Uterus (tissue), 4 donors: ENCODE data around the gene AEN. TPM values are rescaled to one million over a fixed set of nuclear protein-coding genes. Genes with fewer than 3 reads are reported as not detected.
A peak's percentile ranks its signal among the peaks of the same experiment; 100 is the strongest.
"Not testable (repeated sequence)": the region's sequence is repeated elsewhere in the genome, so short reads cannot be mapped to it uniquely, and the experiment has no call there.

ENCODE experiments used
- DNase-seq, 2 donors: peaks; one replicate each; pipeline ENCODE4 v3.0.0-alpha.2; 2019 to 2020
- H3K27ac ChIP-seq, 2 donors: fragments of 200-600 bp; sonication (generic); 1 replicate in 1 of 2; 2 replicates in 1 of 2; pipeline ENCODE4 v1.5.1; 2016 to 2018
- H3K27me3 ChIP-seq, 2 donors: fragments of 200-600 bp; sonication (generic); one replicate each; pipeline ENCODE4 v1.5.1; 2018 to 2019; ENCODE audit warnings: control low read depth in 1 of 2
- H3K36me3 ChIP-seq, 2 donors: fragments of 200-600 bp; sonication (generic); one replicate each; pipeline ENCODE4 v1.5.1; 2019; ENCODE audit warnings: control low read depth in 1 of 2
- H3K4me1 ChIP-seq, 2 donors: fragments of 200-600 bp; sonication (generic); one replicate each; pipeline ENCODE4 v1.5.1; 2018 to 2019; ENCODE audit warnings: control low read depth in 1 of 2
- H3K4me3 ChIP-seq, 2 donors: fragments of 200-600 bp; sonication (generic); 1 replicate in 1 of 2; 2 replicates in 1 of 2; pipeline ENCODE4 v1.5.1; 2018 to 2019; ENCODE audit warnings: mild to moderate bottlenecking in 1 of 2
- H3K9me3 ChIP-seq, 2 donors: fragments of 200-600 bp; sonication (generic); one replicate each; pipeline ENCODE4 v1.5.1; 2019; ENCODE audit warnings: control low read depth in 1 of 2
- POLR2A ChIP-seq, 2 donors: fragments of 450-650 bp; IDR thresholded peaks; one replicate each; pipeline ENCODE4 v1.6.1; 2016; ENCODE audit warnings: antibody characterized with exemption in 2 of 2, mild to moderate bottlenecking in 1 of 2, moderate library complexity in 1 of 2
- intact Hi-C: fragments of 100-400 bp; cut with DNase I; formaldehyde crosslinking; loops from one replicate; pipeline ENCODE4 v1.15.1; 2023; ENCODE audit warnings: low total_unique reads
- total RNA-seq, 4 donors: library from RNA; depleted of rRNA in 3 of 4; stranded (reverse); fragments of >200 nt in 3 of 4; gene quantifications; one replicate each; pipeline versions ENCODE4 v1.1.0 to v1.2.4, GENCODE V29; 2014 to 2023
- TF ChIP-seq, protein P1 (sequence below), 4 experiments: fragments of 200-600 bp in 2 of 4; fragments of 450-650 bp in 2 of 4; sonication (generic) in 2 of 4; IDR thresholded peaks; one replicate each; pipeline ENCODE4 v1.5.1; 2016 to 2019; ENCODE audit warnings: antibody characterized with exemption in 4 of 4, mild to moderate bottlenecking in 2 of 4, moderate library complexity in 1 of 4
- donor health status: DM: yes; HTN: yes; CAD: no.

Gene AEN
- total RNA-seq, 4 donors from 2014 or later = 1.0 to 20.2 (median 6.0) TPM

- Histone ChIP-seq H3K27ac (peak overlapping the region; percentile 96 to 98), H3K27me3 (no peaks in the 10 kb centered on the region), H3K36me3 (no peaks in the 10 kb centered on the region), H3K4me1 (peaks cover 0 to 6% of the 10 kb centered on the region in 2 donors), H3K9me3 (no peaks in the 10 kb centered on the region), H3K4me3 (no peak overlapping the region)
- no peak for DNase-seq
- TF ChIP-seq POLR2A (IDR thresholded peaks at IDR 0.05) = no peak
- TF ChIP-seq, protein P1, sequence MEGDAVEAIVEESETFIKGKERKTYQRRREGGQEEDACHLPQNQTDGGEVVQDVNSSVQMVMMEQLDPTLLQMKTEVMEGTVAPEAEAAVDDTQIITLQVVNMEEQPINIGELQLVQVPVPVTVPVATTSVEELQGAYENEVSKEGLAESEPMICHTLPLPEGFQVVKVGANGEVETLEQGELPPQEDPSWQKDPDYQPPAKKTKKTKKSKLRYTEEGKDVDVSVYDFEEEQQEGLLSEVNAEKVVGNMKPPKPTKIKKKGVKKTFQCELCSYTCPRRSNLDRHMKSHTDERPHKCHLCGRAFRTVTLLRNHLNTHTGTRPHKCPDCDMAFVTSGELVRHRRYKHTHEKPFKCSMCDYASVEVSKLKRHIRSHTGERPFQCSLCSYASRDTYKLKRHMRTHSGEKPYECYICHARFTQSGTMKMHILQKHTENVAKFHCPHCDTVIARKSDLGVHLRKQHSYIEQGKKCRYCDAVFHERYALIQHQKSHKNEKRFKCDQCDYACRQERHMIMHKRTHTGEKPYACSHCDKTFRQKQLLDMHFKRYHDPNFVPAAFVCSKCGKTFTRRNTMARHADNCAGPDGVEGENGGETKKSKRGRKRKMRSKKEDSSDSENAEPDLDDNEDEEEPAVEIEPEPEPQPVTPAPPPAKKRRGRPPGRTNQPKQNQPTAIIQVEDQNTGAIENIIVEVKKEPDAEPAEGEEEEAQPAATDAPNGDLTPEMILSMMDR (IDR thresholded peaks at IDR 0.05) = no peak
- intact Hi-C loops = no loop called here
Measured at GRCh38 chr15:88637436-88637835, 16.3 kb downstream of the AEN start.

DNA sequence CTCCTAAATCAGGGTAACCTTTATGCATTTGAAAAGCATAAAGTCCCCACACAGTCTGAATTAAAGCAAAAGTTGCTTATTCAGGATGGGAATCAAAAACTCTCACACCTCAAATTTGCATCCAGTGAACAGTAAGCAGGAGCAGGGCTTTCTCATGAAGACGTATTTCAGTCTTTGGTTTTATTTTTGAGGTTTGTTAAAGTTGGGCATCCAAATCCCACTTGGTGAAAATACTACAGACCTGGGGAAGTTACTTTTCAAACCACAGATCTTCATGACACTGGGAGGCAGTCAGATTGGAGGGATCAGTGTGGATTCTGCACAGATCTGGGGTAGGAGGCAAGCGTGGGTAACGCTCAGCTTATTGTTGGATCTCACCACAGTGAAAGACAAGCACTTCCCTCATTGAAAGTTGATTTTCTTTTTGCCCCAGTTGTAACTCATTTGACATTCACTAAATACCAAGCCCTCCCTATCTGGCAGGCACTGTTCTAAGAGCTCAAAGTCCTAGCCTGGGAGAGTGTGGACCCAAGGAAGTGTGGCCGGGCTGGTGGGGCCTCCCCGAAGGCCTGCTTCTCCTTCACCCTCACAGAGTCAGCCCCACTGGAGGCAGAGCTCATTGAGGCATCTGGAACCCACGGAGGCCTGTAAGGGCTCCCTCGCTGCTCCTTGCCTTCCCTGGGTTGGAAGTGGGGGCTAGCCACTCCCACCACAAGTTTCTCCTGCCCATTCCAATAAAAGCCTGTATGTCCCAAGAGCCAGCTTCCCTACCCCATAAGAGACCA, 16.9 kb downstream of the AEN start:
- peak overlapping the region; percentile 32 to 43 for H3K4me3 ChIP-seq
- H3K27me3 ChIP-seq = no peaks in the 10 kb centered on the region
- peak overlapping the region; percentile 96 to 98 for H3K27ac ChIP-seq
- peaks cover 0 to 6% of the 10 kb centered on the region in 2 donors for H3K4me1 ChIP-seq
- no peaks in the 10 kb centered on the region for H3K36me3 ChIP-seq
- TF ChIP-seq, protein P1 (IDR thresholded peaks at IDR 0.05) = no peak
- no peak for TF ChIP-seq POLR2A (IDR thresholded peaks at IDR 0.05)
- intact Hi-C loops = no loop called here
- no peak for DNase-seq
- H3K9me3 ChIP-seq = no peaks in the 10 kb centered on the region

- peak; percentile 95 to 97 for DNase-seq
- Histone ChIP-seq H3K27me3 (no peaks in the 10 kb centered on the region), H3K27ac (peak within 1 kb of the TSS; percentile 96 to 98), H3K36me3 (no peaks in the 10 kb centered on the region), H3K4me1 (peaks cover 0 to 6% of the 10 kb centered on the region in 2 donors), H3K9me3 (no peaks in the 10 kb centered on the region), H3K4me3 (peak within 1 kb of the TSS; percentile 32 to 43)
- TF ChIP-seq, protein P1 (IDR thresholded peaks at IDR 0.05) = peak; percentile 41 to 70 (median 51)
- TF ChIP-seq POLR2A (IDR thresholded peaks at IDR 0.05) = peak; percentile 75 to 79
- intact Hi-C loops = no loop called here
Measured at GRCh38 chr15:88638626-88639372, 17.7 kb downstream of the AEN start, which contains the start of gene ISG20. Gene ISG20 (plus strand): TSS chr15:88639016. CDS start chr15:88639367, 351 bp downstream.

DNA sequence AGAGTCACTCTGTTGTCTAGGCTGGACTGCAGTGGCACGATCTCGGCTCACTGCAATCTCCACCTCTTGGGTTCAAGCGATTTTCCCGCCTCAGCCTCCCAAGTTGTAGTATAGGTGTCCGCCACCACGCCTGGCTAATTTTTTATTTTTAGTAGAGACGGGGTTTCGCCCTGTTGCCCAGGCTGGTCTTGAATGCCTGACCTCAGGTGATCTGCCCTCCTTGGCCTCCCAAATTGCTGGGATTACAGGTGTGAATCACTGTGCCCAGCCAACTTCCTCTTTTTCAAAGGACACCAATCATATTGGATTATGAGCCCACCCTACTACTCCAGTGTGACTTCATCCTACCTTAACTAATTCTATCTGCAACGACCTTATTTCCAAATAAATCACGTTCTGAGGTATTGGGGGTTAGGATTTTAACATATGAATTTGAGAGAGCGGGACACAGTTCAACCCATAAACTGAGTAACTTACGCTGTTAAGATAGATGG, 20.9 kb downstream of the AEN start:
- H3K27ac ChIP-seq = no peak overlapping the region
- no peak overlapping the region for H3K4me3 ChIP-seq
- TF ChIP-seq POLR2A (IDR thresholded peaks at IDR 0.05) = no peak
- TF ChIP-seq, protein P1 (IDR thresholded peaks at IDR 0.05) = no peak
- H3K4me1 ChIP-seq = peaks cover 0 to 6% of the 10 kb centered on the region in 2 donors
- no peak for DNase-seq
- no peaks in the 10 kb centered on the region for H3K36me3 ChIP-seq
- H3K9me3 ChIP-seq = no peaks in the 10 kb centered on the region
- H3K27me3 ChIP-seq = no peaks in the 10 kb centered on the region
- intact Hi-C loops = no loop called here

GRCh38 chr15:88642514-88642913, 21.4 kb downstream of the AEN start:
- H3K27ac ChIP-seq, H3K36me3 ChIP-seq, DNase-seq, H3K4me1 ChIP-seq, H3K9me3 ChIP-seq, H3K27me3 ChIP-seq, intact Hi-C loops, H3K4me3 ChIP-seq: not testable (repeated sequence)
